CD4-positive, alpha-beta T cell (primary cell): ENCODE results near the gene PPP1R2C. TPM values are rescaled to one million over a fixed set of nuclear protein-coding genes. Genes with fewer than 3 reads are reported as not detected.

Experiments used
- ATAC-seq: fragments of 200-7000 bp; cut with Tn5 transposase; one replicate; pipeline ENCODE4 v1.10.0; 2022; ENCODE audit warnings: mild to moderate bottlenecking; ENCODE audit not compliant: poor library complexity
- CTCF ChIA-PET: fragments of 350-600 bp; sonication (Branson Sonifier 250); formaldehyde crosslinking; loops from one replicate; lab custom pipeline; 2021; ENCODE audit warnings: antibody characterized with exemption, inconsistent platforms; lab: Charles Lee
- POLR2A ChIA-PET: fragments of 350-600 bp; sonication (Branson Sonifier 250); formaldehyde crosslinking; loops from one replicate; lab custom pipeline; 2021; ENCODE audit warnings: antibody characterized with exemption, inconsistent platforms; lab: Charles Lee
- DNase-seq, 14 experiments: peaks; one replicate each; pipeline ENCODE4 v3.0.0-alpha.2; 2013 to 2020; ENCODE audit warnings: mixed read lengths in 2 of 14
- H3K27ac ChIP-seq, 2 donors: one replicate each; pipeline versions ENCODE4 v1.5.1 to v1.7.0; 2013; ENCODE audit warnings: low read length in 2 of 2, low read depth in 1 of 2, mild to moderate bottlenecking in 1 of 2
- H3K27me3 ChIP-seq, 2 experiments: 1 replicate in 1 of 2; 2 replicates in 1 of 2; pipeline versions ENCODE4 v1.6.1 to v1.7.0; 2013; ENCODE audit warnings: low read length in 2 of 2, control low read depth in 1 of 2, mild to moderate bottlenecking in 1 of 2, moderate library complexity in 1 of 2; ENCODE audit not compliant: insufficient read depth in 2 of 2, control insufficient read depth in 1 of 2
- H3K36me3 ChIP-seq: one replicate; pipeline ENCODE4 v1.6.1; 2013; ENCODE audit warnings: low read length, control low read depth; ENCODE audit not compliant: insufficient read depth
- H3K4me1 ChIP-seq: one replicate; pipeline ENCODE4 v1.6.1; 2013; ENCODE audit warnings: low read length, control low read depth; ENCODE audit not compliant: insufficient read depth
- H3K4me3 ChIP-seq: one replicate; pipeline ENCODE4 v1.5.1; 2013; ENCODE audit warnings: mild to moderate bottlenecking, low read length, moderate library complexity
- H3K9me3 ChIP-seq, 2 experiments: 1 replicate in 1 of 2; 2 replicates in 1 of 2; pipeline versions ENCODE4 v1.6.1 to v1.7.0; 2013; ENCODE audit warnings: low read length in 2 of 2, mild to moderate bottlenecking in 2 of 2, control low read depth in 1 of 2, moderate library complexity in 1 of 2; ENCODE audit not compliant: control insufficient read depth in 1 of 2, insufficient read depth in 1 of 2
- H3K27ac Mint-ChIP-seq: one replicate; pipeline ENCODE4 v1.8.0; 2020; ENCODE audit warnings: mixed read lengths
- H3K27me3 Mint-ChIP-seq: one replicate; pipeline ENCODE4 v1.8.0; 2021; ENCODE audit warnings: mixed read lengths
- H3K36me3 Mint-ChIP-seq: one replicate; pipeline ENCODE4 v1.8.0; 2021; ENCODE audit warnings: low read depth, mixed read lengths
- H3K4me1 Mint-ChIP-seq: one replicate; pipeline ENCODE4 v1.8.0; 2021; ENCODE audit warnings: low read depth, mixed read lengths
- H3K4me3 Mint-ChIP-seq: one replicate; pipeline ENCODE4 v1.8.0; 2020; ENCODE audit warnings: mild to moderate bottlenecking, mixed read lengths
- H3K9me3 Mint-ChIP-seq: one replicate; pipeline ENCODE4 v1.8.0; 2020; ENCODE audit warnings: mixed read lengths
- intact Hi-C, 2 experiments: fragments of 100-400 bp; cut with DNase I in 1 of 2; cut with micrococcal nuclease in 1 of 2; formaldehyde crosslinking; loops; one replicate each; pipeline versions ENCODE4 v1.15.1 to v1.9.0; 2023 to 2025; cut with DNase I, micrococcal nuclease
- total RNA-seq, 174 experiments: library from RNA in 2 of 174; stranded (reverse) in 2 of 174; gene quantifications; one replicate each; pipeline ENCODE4 v1.2.3 and lab custom pipeline; 2021 to 2026
- TF ChIP-seq, protein P1 (sequence below): fragments of 200-600 bp; IDR thresholded peaks from one replicate; pipeline ENCODE4 v1.8.0; 2022; ENCODE audit warnings: antibody characterized with exemption, mild to moderate bottlenecking

PPP1R2C gene
- total RNA-seq, 2 experiments from 2014 or later = not detected

DNA sequence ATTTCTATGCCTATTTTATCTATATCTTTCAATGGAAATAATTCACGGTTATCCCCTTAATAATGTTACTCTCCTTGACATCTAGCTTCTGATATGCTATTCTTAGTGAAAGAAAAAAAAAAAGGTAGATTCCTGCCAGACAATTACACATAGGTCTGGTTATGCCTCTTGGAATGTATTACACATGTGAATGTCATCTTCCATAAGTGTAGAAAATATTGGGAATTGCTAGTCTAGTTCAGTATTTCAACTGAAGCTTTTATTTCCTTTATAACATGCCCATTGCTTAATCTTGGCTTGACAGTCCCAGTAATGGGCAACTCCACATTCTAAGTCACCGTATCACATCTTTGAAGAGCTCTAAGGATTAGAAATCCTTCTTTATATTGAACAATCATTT, 25.4 kb upstream of the PPP1R2C start:
- H3K4me1 ChIP-seq = no peaks in the 10 kb centered on the region
- no peak overlapping the region for H3K27ac ChIP-seq
- Mint-ChIP-seq H3K36me3 (no peaks in the 10 kb centered on the region), H3K9me3 (no peaks in the 10 kb centered on the region), H3K27me3 (no peaks in the 10 kb centered on the region), H3K4me3 (no peak overlapping the region), H3K27ac (no peak overlapping the region), H3K4me1 (no peaks in the 10 kb centered on the region)
- H3K4me3 ChIP-seq = no peak overlapping the region
- DNase-seq (no peak), ATAC-seq (no peak)
- TF ChIP-seq, protein P1, sequence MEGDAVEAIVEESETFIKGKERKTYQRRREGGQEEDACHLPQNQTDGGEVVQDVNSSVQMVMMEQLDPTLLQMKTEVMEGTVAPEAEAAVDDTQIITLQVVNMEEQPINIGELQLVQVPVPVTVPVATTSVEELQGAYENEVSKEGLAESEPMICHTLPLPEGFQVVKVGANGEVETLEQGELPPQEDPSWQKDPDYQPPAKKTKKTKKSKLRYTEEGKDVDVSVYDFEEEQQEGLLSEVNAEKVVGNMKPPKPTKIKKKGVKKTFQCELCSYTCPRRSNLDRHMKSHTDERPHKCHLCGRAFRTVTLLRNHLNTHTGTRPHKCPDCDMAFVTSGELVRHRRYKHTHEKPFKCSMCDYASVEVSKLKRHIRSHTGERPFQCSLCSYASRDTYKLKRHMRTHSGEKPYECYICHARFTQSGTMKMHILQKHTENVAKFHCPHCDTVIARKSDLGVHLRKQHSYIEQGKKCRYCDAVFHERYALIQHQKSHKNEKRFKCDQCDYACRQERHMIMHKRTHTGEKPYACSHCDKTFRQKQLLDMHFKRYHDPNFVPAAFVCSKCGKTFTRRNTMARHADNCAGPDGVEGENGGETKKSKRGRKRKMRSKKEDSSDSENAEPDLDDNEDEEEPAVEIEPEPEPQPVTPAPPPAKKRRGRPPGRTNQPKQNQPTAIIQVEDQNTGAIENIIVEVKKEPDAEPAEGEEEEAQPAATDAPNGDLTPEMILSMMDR = no peak
- ChIA-PET POLR2A (no interaction called here), CTCF (no interaction called here)
- no peaks in the 10 kb centered on the region for H3K36me3 ChIP-seq
- H3K27me3 ChIP-seq = no peaks in the 10 kb centered on the region
- intact Hi-C loops = no loop called here
- H3K9me3 ChIP-seq = peaks cover 0 to 3% of the 10 kb centered on the region in 2 experiments

DNA sequence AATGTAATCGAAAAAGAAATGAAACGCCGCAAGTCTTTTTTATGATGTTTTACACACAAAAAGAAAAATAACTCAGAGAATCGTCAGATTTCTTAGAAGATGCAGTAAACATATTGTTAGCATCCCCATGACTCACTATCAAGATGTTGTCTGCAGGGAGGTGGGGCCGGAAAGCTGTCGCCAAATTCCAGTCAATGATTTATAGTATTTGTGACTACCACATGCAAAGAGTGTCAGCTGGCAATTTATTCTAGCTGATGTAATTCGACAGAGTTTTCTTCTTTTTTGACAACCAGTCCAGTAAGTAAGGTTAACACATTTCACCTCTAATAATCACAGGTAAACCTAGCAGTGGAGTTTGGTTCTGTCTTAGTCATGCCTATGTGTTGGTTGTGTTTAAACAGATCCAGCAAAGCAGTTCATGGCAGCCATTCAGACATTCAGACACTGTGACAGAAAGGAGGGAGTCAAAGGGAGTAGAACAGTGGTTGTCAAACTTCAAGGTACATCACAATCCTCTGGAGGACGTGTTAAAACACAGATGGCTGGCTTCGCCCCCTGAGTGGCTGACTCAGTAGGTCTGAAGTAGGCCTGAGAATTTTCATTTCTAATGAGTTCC, 19.8 kb upstream of the PPP1R2C start:
- POLR2A ChIA-PET = no interaction called here
- H3K36me3 ChIP-seq = no peaks in the 10 kb centered on the region
- H3K4me1 Mint-ChIP-seq = peaks cover 4% of the 10 kb centered on the region
- no peak overlapping the region for H3K4me3 Mint-ChIP-seq
- no peaks in the 10 kb centered on the region for H3K9me3 Mint-ChIP-seq
- H3K27ac Mint-ChIP-seq = no peak overlapping the region
- H3K27ac ChIP-seq = no peak overlapping the region
- no peaks in the 10 kb centered on the region for H3K27me3 Mint-ChIP-seq
- DNase-seq (no peak), ATAC-seq (no peak)
- TF ChIP-seq, protein P1 = no peak
- CTCF ChIA-PET = no interaction called here
- H3K36me3 Mint-ChIP-seq = peaks cover under 1% of the 10 kb centered on the region
- no peaks in the 10 kb centered on the region for H3K4me1 ChIP-seq
- intact Hi-C loops = no loop called here
- H3K9me3 ChIP-seq = peaks cover 0 to 8% of the 10 kb centered on the region in 2 experiments
- H3K27me3 ChIP-seq = no peaks in the 10 kb centered on the region
- H3K4me3 ChIP-seq = no peak overlapping the region

DNA sequence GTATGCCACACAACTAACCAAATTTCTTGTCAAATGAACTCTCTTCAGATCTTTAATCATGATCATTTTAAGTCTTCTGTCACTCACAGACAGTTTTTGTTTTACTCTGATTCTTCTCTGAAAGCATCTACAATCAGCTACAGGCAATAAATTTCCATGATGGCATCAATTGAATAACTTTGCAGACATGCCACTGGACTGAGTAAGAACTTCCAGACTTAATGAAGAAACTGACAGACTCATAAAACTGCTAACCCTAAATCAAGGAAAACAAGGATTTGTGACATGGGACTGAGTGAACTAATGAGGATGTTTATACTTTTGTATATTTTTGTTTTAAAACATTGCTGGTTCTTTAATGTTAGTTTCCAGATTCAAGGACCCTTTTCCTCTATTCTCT, 5.5 kb upstream of the PPP1R2C start:
- no peaks in the 10 kb centered on the region for H3K4me1 ChIP-seq
- no peaks in the 10 kb centered on the region for H3K36me3 Mint-ChIP-seq
- no peak overlapping the region for H3K27ac ChIP-seq
- DNase-seq (no peak), ATAC-seq (no peak)
- no peaks in the 10 kb centered on the region for H3K27me3 Mint-ChIP-seq
- POLR2A ChIA-PET = no interaction called here
- CTCF ChIA-PET = no interaction called here
- H3K4me3 Mint-ChIP-seq = no peak overlapping the region
- no peak overlapping the region for H3K27ac Mint-ChIP-seq
- H3K36me3 ChIP-seq = no peaks in the 10 kb centered on the region
- no peaks in the 10 kb centered on the region for H3K4me1 Mint-ChIP-seq
- no peaks in the 10 kb centered on the region for H3K9me3 ChIP-seq
- H3K27me3 ChIP-seq = no peaks in the 10 kb centered on the region
- TF ChIP-seq, protein P1 = no peak
- H3K9me3 Mint-ChIP-seq = no peaks in the 10 kb centered on the region
- no peak overlapping the region for H3K4me3 ChIP-seq
- intact Hi-C loops = no loop called here
